CD8-positive, alpha-beta memory T cell (primary cell): ENCODE measurements around the gene MTFMT. TPM values are rescaled to one million over a fixed set of nuclear protein-coding genes. Genes with fewer than 3 reads are reported as not detected.
A peak's percentile ranks its signal among the peaks of the same experiment; 100 is the strongest.

Source experiments
- CTCF ChIA-PET: fragments of 350-600 bp; sonication (Branson Sonifier 250); formaldehyde crosslinking; loops from one replicate; lab custom pipeline; 2021; ENCODE audit warnings: antibody characterized with exemption; lab: Charles Lee
- POLR2A ChIA-PET: fragments of 350-600 bp; sonication (Branson Sonifier 250); formaldehyde crosslinking; loops from one replicate; lab custom pipeline; 2021; ENCODE audit warnings: antibody characterized with exemption; lab: Charles Lee
- DNase-seq, 5 donors: peaks; one replicate each; pipeline versions ENCODE4 v3.0.0 to v3.0.0-alpha.2; 2020 to 2022; ENCODE audit warnings: mixed read lengths in 1 of 5
- H3K27ac ChIP-seq: one replicate; pipeline ENCODE4 v1.7.0; 2013; ENCODE audit warnings: low read depth, mild to moderate bottlenecking, low read length, moderate library complexity
- H3K27me3 ChIP-seq: 2 replicates; pipeline ENCODE4 v1.7.0; 2013; ENCODE audit warnings: low read length, mild to moderate bottlenecking; ENCODE audit not compliant: insufficient read depth, poor library complexity, severe bottlenecking
- H3K36me3 ChIP-seq: 2 replicates; pipeline ENCODE4 v1.7.0; 2013; ENCODE audit warnings: mild to moderate bottlenecking, low read length, moderate library complexity; ENCODE audit not compliant: insufficient read depth
- H3K4me1 ChIP-seq: 2 replicates; pipeline ENCODE4 v1.7.0; 2013; ENCODE audit warnings: mild to moderate bottlenecking, low read length, moderate library complexity; ENCODE audit not compliant: insufficient read depth
- H3K4me3 ChIP-seq: 2 replicates; pipeline ENCODE4 v1.7.0; 2013; ENCODE audit warnings: mild to moderate bottlenecking, low read length
- H3K9me3 ChIP-seq: 2 replicates; pipeline ENCODE4 v1.7.0; 2013; ENCODE audit warnings: mild to moderate bottlenecking, low read length
- H3K27ac Mint-ChIP-seq, 8 donors: one replicate each; pipeline ENCODE4 v1.8.0; 2020 to 2021; ENCODE audit warnings: mixed read lengths in 8 of 8, mild to moderate bottlenecking in 6 of 8, inconsistent platforms in 3 of 8, moderate library complexity in 3 of 8
- H3K27me3 Mint-ChIP-seq, 2 donors: one replicate each; pipeline ENCODE4 v1.8.0; 2020 to 2021; ENCODE audit warnings: mixed read lengths in 2 of 2, mild to moderate bottlenecking in 1 of 2, moderate library complexity in 1 of 2
- H3K36me3 Mint-ChIP-seq, 3 donors: one replicate each; pipeline ENCODE4 v1.8.0; 2020 to 2021; ENCODE audit warnings: mixed read lengths in 3 of 3, inconsistent platforms in 1 of 3, mild to moderate bottlenecking in 1 of 3
- H3K4me1 Mint-ChIP-seq, 3 donors: one replicate each; pipeline ENCODE4 v1.8.0; 2020 to 2021; ENCODE audit warnings: mixed read lengths in 3 of 3, inconsistent platforms in 1 of 3, mild to moderate bottlenecking in 1 of 3
- H3K4me3 Mint-ChIP-seq, 7 donors: one replicate each; pipeline ENCODE4 v1.8.0; 2020 to 2021; ENCODE audit warnings: mixed read lengths in 7 of 7, mild to moderate bottlenecking in 6 of 7, moderate library complexity in 4 of 7, inconsistent platforms in 2 of 7
- H3K9me3 Mint-ChIP-seq, 5 donors: one replicate each; pipeline ENCODE4 v1.8.0; 2020 to 2022; ENCODE audit warnings: mixed read lengths in 5 of 5, mild to moderate bottlenecking in 3 of 5, moderate library complexity in 2 of 5, inconsistent platforms in 1 of 5
- polyA plus RNA-seq: library from polyadenylated mRNA; unstranded; fragments of 300-500 nt; fragmentation: Illumina TruSeq; gene quantifications from one replicate; pipeline ENCODE4 v1.2.3, GENCODE V29; 2021
- total RNA-seq, 2 experiments: library from RNA; stranded (reverse); gene quantifications; one replicate each; pipeline ENCODE4 v1.2.3, GENCODE V29; 2021

The MTFMT gene
- total and polyA plus RNA-seq, 3 experiments from 2014 or later = 20.2 to 24.3 (median 22.7) TPM

- DNase-seq = no peak
- POLR2A ChIA-PET = no interaction called here
- no peaks in the 10 kb centered on the region for H3K27me3 ChIP-seq
- CTCF ChIA-PET = no interaction called here
- no peaks in the 10 kb centered on the region for H3K9me3 ChIP-seq
- no peak overlapping the region for H3K4me3 ChIP-seq
- peaks cover 0 to 32% (median 3%) of the 10 kb centered on the region in 3 donors for H3K36me3 Mint-ChIP-seq
- no peaks in the 10 kb centered on the region for H3K27me3 Mint-ChIP-seq
- H3K9me3 Mint-ChIP-seq = no peaks in the 10 kb centered on the region
- peak overlapping the region in 4 of 7 donors; percentile 17 to 40 (median 30) for H3K4me3 Mint-ChIP-seq
- H3K27ac Mint-ChIP-seq = peak overlapping the region in 3 of 8 donors; percentile 11 to 97 (median 14)
- no peaks in the 10 kb centered on the region for H3K36me3 ChIP-seq
- peaks cover 24% of the 10 kb centered on the region for H3K4me1 ChIP-seq
- H3K27ac ChIP-seq = no peak overlapping the region
- peaks cover 37 to 64% (median 60%) of the 10 kb centered on the region in 3 donors for H3K4me1 Mint-ChIP-seq
Measured at GRCh38 chr15:64987136-64987535, 42.3 kb downstream of the MTFMT start.

- Mint-ChIP-seq H3K9me3 (no peaks in the 10 kb centered on the region), H3K4me3 (peak overlapping the region in 1 of 7 donors; percentile 38), H3K27me3 (no peaks in the 10 kb centered on the region), H3K4me1 (peaks cover 37 to 64% (median 56%) of the 10 kb centered on the region in 3 donors), H3K36me3 (peaks cover 0 to 42% (median 5%) of the 10 kb centered on the region in 3 donors), H3K27ac (peak overlapping the region in 3 of 8 donors; percentile 40 to 59 (median 42))
- CTCF ChIA-PET = no interaction called here
- Histone ChIP-seq H3K27ac (no peak overlapping the region), H3K27me3 (no peaks in the 10 kb centered on the region), H3K36me3 (peaks cover 4% of the 10 kb centered on the region), H3K4me1 (peaks cover 24% of the 10 kb centered on the region), H3K9me3 (no peaks in the 10 kb centered on the region), H3K4me3 (no peak overlapping the region)
- POLR2A ChIA-PET = no interaction called here
- no peak for DNase-seq
Measured at GRCh38 chr15:64985366-64986033, 43.9 kb downstream of the MTFMT start.

- ChIA-PET POLR2A (no interaction called here), CTCF (no interaction called here)
- Histone ChIP-seq H3K4me1 (peaks cover 8% of the 10 kb centered on the region), H3K9me3 (no peaks in the 10 kb centered on the region), H3K4me3 (no peak overlapping the region), H3K27me3 (no peaks in the 10 kb centered on the region), H3K27ac (no peak overlapping the region), H3K36me3 (peaks cover 10% of the 10 kb centered on the region)
- Mint-ChIP-seq H3K4me3 (no peak overlapping the region), H3K9me3 (no peaks in the 10 kb centered on the region), H3K36me3 (peaks cover 3 to 51% (median 13%) of the 10 kb centered on the region in 3 donors), H3K4me1 (peaks cover 24 to 37% (median 35%) of the 10 kb centered on the region in 3 donors), H3K27ac (peak overlapping the region in 1 of 8 donors; percentile 36), H3K27me3 (no peaks in the 10 kb centered on the region)
- no peak for DNase-seq
Measured at GRCh38 chr15:64982472-64982871, 47.0 kb downstream of the MTFMT start.

GRCh38 chr15:64981812-64982431 is 47.5 kb downstream of the MTFMT start:
- peaks cover 10% of the 10 kb centered on the region for H3K36me3 ChIP-seq
- no peaks in the 10 kb centered on the region for H3K27me3 Mint-ChIP-seq

GRCh38 chr15:64979252-64979710 is 50.2 kb downstream of the MTFMT start:
- Mint-ChIP-seq H3K27ac (peak overlapping the region in 1 of 8 donors; percentile 55), H3K27me3 (no peaks in the 10 kb centered on the region), H3K9me3 (no peaks in the 10 kb centered on the region), H3K36me3 (peaks cover 8 to 70% (median 21%) of the 10 kb centered on the region in 3 donors), H3K4me3 (no peak overlapping the region), H3K4me1 (peaks cover 5 to 16% (median 13%) of the 10 kb centered on the region in 3 donors)
- no peak for DNase-seq
- Histone ChIP-seq H3K4me3 (no peak overlapping the region), H3K4me1 (peaks cover 4% of the 10 kb centered on the region), H3K27ac (no peak overlapping the region), H3K36me3 (peaks cover 19% of the 10 kb centered on the region), H3K9me3 (no peaks in the 10 kb centered on the region), H3K27me3 (no peaks in the 10 kb centered on the region)
- ChIA-PET CTCF (no interaction called here), POLR2A (interaction anchor here (0.6 kb wide), 1 partner anchor 16 kb away, joined by 5 read pairs; no protein-coding TSS in a partner anchor)

More at GRCh38 chr15:64981812-64982431, 47.5 kb downstream of the MTFMT start:
- Histone ChIP-seq H3K27me3 (no peaks in the 10 kb centered on the region), H3K4me3 (no peak overlapping the region), H3K4me1 (peaks cover 8% of the 10 kb centered on the region), H3K27ac (no peak overlapping the region), H3K9me3 (no peaks in the 10 kb centered on the region)
- Mint-ChIP-seq H3K9me3 (no peaks in the 10 kb centered on the region), H3K36me3 (peaks cover 3 to 55% (median 15%) of the 10 kb centered on the region in 3 donors), H3K4me1 (peaks cover 19 to 32% (median 30%) of the 10 kb centered on the region in 3 donors), H3K27ac (peak overlapping the region in 1 of 8 donors; percentile 36), H3K4me3 (peak overlapping the region in 1 of 7 donors; percentile 49)
- ChIA-PET CTCF (no interaction called here), POLR2A (no interaction called here)
- no peak for DNase-seq

- no peaks in the 10 kb centered on the region for H3K27me3 Mint-ChIP-seq
- Histone ChIP-seq H3K9me3 (no peaks in the 10 kb centered on the region), H3K36me3 (peaks cover 28% of the 10 kb centered on the region), H3K4me1 (no peaks in the 10 kb centered on the region), H3K4me3 (no peak overlapping the region), H3K27ac (no peak overlapping the region), H3K27me3 (no peaks in the 10 kb centered on the region)
- peaks cover 11 to 73% (median 23%) of the 10 kb centered on the region in 3 donors for H3K36me3 Mint-ChIP-seq
- ChIA-PET CTCF (no interaction called here), POLR2A (no interaction called here)
- peaks cover 0 to 10% (median 2%) of the 10 kb centered on the region in 3 donors for H3K4me1 Mint-ChIP-seq
- DNase-seq = no peak
- H3K27ac Mint-ChIP-seq = no peak overlapping the region
- H3K9me3 Mint-ChIP-seq = no peaks in the 10 kb centered on the region
- H3K4me3 Mint-ChIP-seq = no peak overlapping the region
Measured at GRCh38 chr15:64975390-64975789, 54.0 kb downstream of the MTFMT start.

GRCh38 chr15:64970698-64971097 is 58.7 kb downstream of the MTFMT start:
- ChIA-PET POLR2A (no interaction called here), CTCF (no interaction called here)
- Mint-ChIP-seq H3K36me3 (peaks cover 6 to 73% (median 17%) of the 10 kb centered on the region in 3 donors), H3K4me3 (no peak overlapping the region), H3K27ac (no peak overlapping the region), H3K4me1 (peaks cover 0 to 3% (median 0%) of the 10 kb centered on the region in 3 donors), H3K9me3 (no peaks in the 10 kb centered on the region), H3K27me3 (no peaks in the 10 kb centered on the region)
- no peaks in the 10 kb centered on the region for H3K27me3 ChIP-seq
- no peaks in the 10 kb centered on the region for H3K9me3 ChIP-seq
- H3K4me1 ChIP-seq = no peaks in the 10 kb centered on the region
- no peak overlapping the region for H3K4me3 ChIP-seq
- H3K36me3 ChIP-seq = peaks cover 38% of the 10 kb centered on the region
- no peak overlapping the region for H3K27ac ChIP-seq
- DNase-seq = no peak

GRCh38 chr15:64969401-64969800 is 60.0 kb downstream of the MTFMT start:
- no peak for DNase-seq
- no peak overlapping the region for H3K4me3 Mint-ChIP-seq
- POLR2A ChIA-PET = no interaction called here

More at GRCh38 chr15:64969401-64969800, 60.0 kb downstream of the MTFMT start:
- Mint-ChIP-seq H3K27me3 (no peaks in the 10 kb centered on the region), H3K4me1 (no peaks in the 10 kb centered on the region), H3K27ac (no peak overlapping the region), H3K36me3 (peaks cover 4 to 73% (median 19%) of the 10 kb centered on the region in 3 donors), H3K9me3 (no peaks in the 10 kb centered on the region)
- Histone ChIP-seq H3K27me3 (no peaks in the 10 kb centered on the region), H3K27ac (no peak overlapping the region), H3K9me3 (no peaks in the 10 kb centered on the region), H3K36me3 (peaks cover 33% of the 10 kb centered on the region), H3K4me3 (no peak overlapping the region), H3K4me1 (no peaks in the 10 kb centered on the region)
- CTCF ChIA-PET = no interaction called here
